ENCODE results near the gene GCK.

GCK gene

GRCh38 chr7:44138698-44139097 lies 50.5 kb downstream of the GCK start:
- H3K4me3 ChIP-seq (ENCODE audit: low read length) = no peak overlapping the region
- H3K79me2 ChIP-seq (ENCODE audit: control insufficient read depth, low read length) = no peaks in the 10 kb centered on the region
- H3K27ac ChIP-seq (ENCODE audit: low read depth, low read length) = no peak overlapping the region
- no peaks in the 10 kb centered on the region for H4K20me1 ChIP-seq (ENCODE audit: control insufficient read depth, insufficient read depth, low read depth, low read length)
- H3K36me3 ChIP-seq (ENCODE audit: control insufficient read depth, low read length) = no peaks in the 10 kb centered on the region
- H3K27me3 ChIP-seq (ENCODE audit: control insufficient read depth, low read length) = no peaks in the 10 kb centered on the region
- H3K4me1 ChIP-seq (ENCODE audit: control insufficient read depth, low read length) = no peaks in the 10 kb centered on the region
- H3F3A ChIP-seq (ENCODE audit: control insufficient read depth, insufficient read depth) = peaks cover 4% of the 10 kb centered on the region
- no peaks in the 10 kb centered on the region for H3K9me3 ChIP-seq (ENCODE audit: control insufficient read depth, insufficient read depth, low read length)
- TF ChIP-seq EZH2phosphoT487 (IDR thresholded peaks at IDR 0.05; ENCODE audit: borderline replicate concordance, low read length) (no peak), CTCF (IDR thresholded peaks at IDR 0.05; ENCODE audit: low read depth, low read length, poor library complexity, severe bottlenecking) (no peak)
- H3K4me2 ChIP-seq (ENCODE audit: low read length) = no peak overlapping the region
- H3K9me2 ChIP-seq (replicated peaks; ENCODE audit: control insufficient read depth, low read length) = no peaks in the 10 kb centered on the region

GRCh38 chr7:44136731-44137130 lies 52.5 kb downstream of the GCK start:
- Histone ChIP-seq H3K27me3 (ENCODE audit: control insufficient read depth, low read length) (no peaks in the 10 kb centered on the region), H3K27ac (ENCODE audit: low read depth, low read length) (no peak overlapping the region), H3K79me2 (ENCODE audit: control insufficient read depth, low read length) (no peaks in the 10 kb centered on the region), H4K20me1 (ENCODE audit: control insufficient read depth, insufficient read depth, low read depth, low read length) (no peaks in the 10 kb centered on the region), H3K4me2 (ENCODE audit: low read length) (no peak overlapping the region), H3K9me3 (ENCODE audit: control insufficient read depth, insufficient read depth, low read length) (no peaks in the 10 kb centered on the region), H3K4me3 (ENCODE audit: low read length) (no peak overlapping the region), H3K4me1 (ENCODE audit: control insufficient read depth, low read length) (no peaks in the 10 kb centered on the region), H3K9me2 (replicated peaks; ENCODE audit: control insufficient read depth, low read length) (no peaks in the 10 kb centered on the region), H3K36me3 (ENCODE audit: control insufficient read depth, low read length) (no peaks in the 10 kb centered on the region), H3F3A (ENCODE audit: control insufficient read depth, insufficient read depth) (no peaks in the 10 kb centered on the region)
- no peak for TF ChIP-seq EZH2phosphoT487 (IDR thresholded peaks at IDR 0.05; ENCODE audit: borderline replicate concordance, low read length)
- no peak for TF ChIP-seq CTCF (IDR thresholded peaks at IDR 0.05; ENCODE audit: low read depth, low read length, poor library complexity, severe bottlenecking)

- no peaks in the 10 kb centered on the region for H3K27me3 ChIP-seq (ENCODE audit: control insufficient read depth, low read length)
- TF ChIP-seq CTCF (IDR thresholded peaks at IDR 0.05; ENCODE audit: low read depth, low read length, poor library complexity, severe bottlenecking) (no peak), EZH2phosphoT487 (IDR thresholded peaks at IDR 0.05; ENCODE audit: borderline replicate concordance, low read length) (no peak)
- H4K20me1 ChIP-seq (ENCODE audit: control insufficient read depth, insufficient read depth, low read depth, low read length) = no peaks in the 10 kb centered on the region
- H3K4me1 ChIP-seq (ENCODE audit: control insufficient read depth, low read length) = no peaks in the 10 kb centered on the region
- no peaks in the 10 kb centered on the region for H3K36me3 ChIP-seq (ENCODE audit: control insufficient read depth, low read length)
- H3K79me2 ChIP-seq (ENCODE audit: control insufficient read depth, low read length) = no peaks in the 10 kb centered on the region
- no peaks in the 10 kb centered on the region for H3F3A ChIP-seq (ENCODE audit: control insufficient read depth, insufficient read depth)
- H3K27ac ChIP-seq (ENCODE audit: low read depth, low read length) = no peak overlapping the region
- no peaks in the 10 kb centered on the region for H3K9me2 ChIP-seq (replicated peaks; ENCODE audit: control insufficient read depth, low read length)
- H3K4me2 ChIP-seq (ENCODE audit: low read length) = no peak overlapping the region
- H3K4me3 ChIP-seq (ENCODE audit: low read length) = no peak overlapping the region
- no peaks in the 10 kb centered on the region for H3K9me3 ChIP-seq (ENCODE audit: control insufficient read depth, insufficient read depth, low read length)
Measured at GRCh38 chr7:44134943-44135628, 54.2 kb downstream of the GCK start.
